ENCODE results near the gene HEATR5A. TPM values are rescaled to one million over a fixed set of nuclear protein-coding genes. Genes with fewer than 3 reads are reported as not detected.

HEATR5A gene
- total and polyA plus RNA-seq, 2 donors (not counting 1 experiment from before 2014, with no cell fraction given), result 45.4 to 59.8 TPM

- TF ChIP-seq CTCF (conservative IDR thresholded peaks at IDR 0.05 in 1 of 2, IDR thresholded peaks at IDR 0.05 in 1 of 2; ENCODE audit: low read depth in 1 of 2, low read length in 2 of 2) (no peak), EZH2 (IDR thresholded peaks at IDR 0.05; ENCODE audit: low read length, missing control alignments) (no peak)
- peak in 1 of 2 donors; percentile 31 for DNase-seq (ENCODE audit: low read depth in 2 of 2)
Observed at GRCh38 chr14:31269634-31270195, 150.6 kb downstream of the HEATR5A start.

DNA sequence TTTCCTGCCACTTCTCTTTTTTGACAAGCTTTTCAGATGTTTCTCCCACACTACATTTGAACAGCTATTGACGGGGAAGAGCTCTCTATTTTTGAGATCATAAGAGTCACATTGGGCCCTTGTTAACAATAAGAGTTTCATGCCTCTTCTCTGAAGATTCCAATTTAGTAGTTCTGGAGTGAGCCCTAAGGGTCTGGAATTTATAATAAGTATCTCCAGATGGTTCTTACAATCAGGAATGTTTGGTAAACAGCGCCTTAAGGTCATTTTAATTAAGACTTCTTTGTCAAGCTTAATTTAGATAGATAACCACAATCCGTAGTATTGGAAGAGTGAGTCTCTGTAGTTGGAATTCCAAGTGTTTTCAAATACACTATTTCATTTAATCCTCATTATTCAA lies 152.1 kb downstream of the HEATR5A start:
- H3K9me3 ChIP-seq (ENCODE audit: control insufficient read depth, insufficient read depth, low read depth, low read length), result no peaks in the 10 kb centered on the region
- no peak overlapping the region for H3K9ac ChIP-seq (ENCODE audit: insufficient read depth, low read length)
- no peak overlapping the region for H3K4me3 ChIP-seq (replicated peaks in 1 of 4; ENCODE audit: control extremely low read depth in 1 of 4, insufficient read depth in 1 of 4, low read depth in 3 of 4, low read length in 4 of 4)
- no peak overlapping the region for H2AFZ ChIP-seq (ENCODE audit: low read length)
- H3K4me2 ChIP-seq (ENCODE audit: extremely low read depth, insufficient read depth, low read length), result no peak overlapping the region
- peak overlapping the region; percentile 16 for H3K27ac ChIP-seq (ENCODE audit: insufficient read depth, low read length)
- H3K4me1 ChIP-seq (ENCODE audit: control insufficient read depth, extremely low read depth, insufficient read depth, low read length), result peaks cover 20% of the 10 kb centered on the region
- DNase-seq (ENCODE audit: low read depth in 2 of 2), result no peak
- H3K36me3 ChIP-seq (ENCODE audit: control insufficient read depth, insufficient read depth, low read length), result no peaks in the 10 kb centered on the region
- no peaks in the 10 kb centered on the region for H3K27me3 ChIP-seq (ENCODE audit: control insufficient read depth, insufficient read depth, low read length)
- no peaks in the 10 kb centered on the region for H4K20me1 ChIP-seq (ENCODE audit: control insufficient read depth, extremely low read depth, insufficient read depth, low read length)
- no peaks in the 10 kb centered on the region for H3K79me2 ChIP-seq (ENCODE audit: control insufficient read depth, insufficient read depth, low read length)
- TF ChIP-seq EZH2 (IDR thresholded peaks at IDR 0.05; ENCODE audit: low read length, missing control alignments), result no peak
- TF ChIP-seq CTCF (conservative IDR thresholded peaks at IDR 0.05 in 1 of 2, IDR thresholded peaks at IDR 0.05 in 1 of 2; ENCODE audit: low read depth in 1 of 2, low read length in 2 of 2), result no peak

More at GRCh38 chr14:31269634-31270195, 150.6 kb downstream of the HEATR5A start:
- no peaks in the 10 kb centered on the region for H4K20me1 ChIP-seq (ENCODE audit: control insufficient read depth, extremely low read depth, insufficient read depth, low read length)
- H3K9ac ChIP-seq (ENCODE audit: insufficient read depth, low read length), result no peak overlapping the region
- no peak overlapping the region for H3K4me3 ChIP-seq (replicated peaks in 1 of 4; ENCODE audit: control extremely low read depth in 1 of 4, insufficient read depth in 1 of 4, low read depth in 3 of 4, low read length in 4 of 4)
- H3K36me3 ChIP-seq (ENCODE audit: control insufficient read depth, insufficient read depth, low read length), result no peaks in the 10 kb centered on the region
- peaks cover 13% of the 10 kb centered on the region for H3K4me1 ChIP-seq (ENCODE audit: control insufficient read depth, extremely low read depth, insufficient read depth, low read length)
- peak overlapping the region; percentile 39 for H2AFZ ChIP-seq (ENCODE audit: low read length)
- H3K9me3 ChIP-seq (ENCODE audit: control insufficient read depth, insufficient read depth, low read depth, low read length), result no peaks in the 10 kb centered on the region
- no peaks in the 10 kb centered on the region for H3K79me2 ChIP-seq (ENCODE audit: control insufficient read depth, insufficient read depth, low read length)
- no peaks in the 10 kb centered on the region for H3K27me3 ChIP-seq (ENCODE audit: control insufficient read depth, insufficient read depth, low read length)
- H3K27ac ChIP-seq (ENCODE audit: insufficient read depth, low read length), result peak overlapping the region; percentile 63
- no peak overlapping the region for H3K4me2 ChIP-seq (ENCODE audit: extremely low read depth, insufficient read depth, low read length)

DNA sequence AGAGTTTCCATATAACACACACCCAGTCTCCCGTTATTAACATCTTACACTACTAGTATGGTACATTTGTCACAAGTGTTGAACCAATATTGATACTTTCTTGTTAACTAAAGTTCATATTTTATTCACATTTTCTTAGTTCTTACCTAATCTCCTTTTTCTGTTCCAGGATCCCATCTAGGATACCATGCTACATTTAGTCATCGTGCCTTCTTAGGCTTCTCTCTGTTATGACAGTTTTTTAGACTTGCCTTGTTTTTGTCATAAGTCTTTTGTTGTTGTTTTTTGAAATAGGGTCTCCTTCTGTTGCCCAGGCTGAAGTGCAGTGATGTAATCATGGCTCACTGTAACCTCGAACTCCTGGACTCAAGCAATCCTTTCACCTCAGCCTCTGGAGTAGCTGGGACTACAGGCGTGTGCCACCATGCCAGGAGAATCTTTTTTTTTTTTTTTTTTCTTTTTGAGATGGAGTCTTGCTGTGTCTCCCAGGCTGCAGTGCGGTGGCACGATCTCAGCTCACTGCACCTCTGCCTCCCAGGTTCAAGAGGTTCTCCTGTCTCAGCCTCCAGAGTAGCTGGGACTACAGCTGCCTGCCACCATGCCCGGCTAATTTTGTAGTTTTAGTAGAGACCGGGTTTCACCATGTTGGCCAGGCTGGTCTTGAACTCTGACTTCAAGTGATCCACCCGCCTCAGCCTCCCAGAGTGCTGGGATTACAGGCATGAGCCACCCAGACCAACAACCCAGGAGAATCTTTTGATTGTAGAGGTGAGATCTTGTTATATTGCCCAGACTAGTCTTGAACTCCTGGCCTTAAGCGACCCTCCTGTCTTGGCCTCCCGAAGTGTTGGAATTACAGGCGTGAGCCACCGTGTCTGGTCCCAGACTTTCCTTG lies 153.7 kb downstream of the HEATR5A start:
- peaks cover 28% of the 10 kb centered on the region for H3K4me1 ChIP-seq (ENCODE audit: control insufficient read depth, extremely low read depth, insufficient read depth, low read length)
- H3K9me3 ChIP-seq (ENCODE audit: control insufficient read depth, insufficient read depth, low read depth, low read length), result no peaks in the 10 kb centered on the region
- no peak for DNase-seq (ENCODE audit: low read depth in 2 of 2)
- no peak overlapping the region for H2AFZ ChIP-seq (ENCODE audit: low read length)
- H4K20me1 ChIP-seq (ENCODE audit: control insufficient read depth, extremely low read depth, insufficient read depth, low read length), result no peaks in the 10 kb centered on the region
- no peak for TF ChIP-seq EZH2 (IDR thresholded peaks at IDR 0.05; ENCODE audit: low read length, missing control alignments)
- TF ChIP-seq CTCF (conservative IDR thresholded peaks at IDR 0.05 in 1 of 2, IDR thresholded peaks at IDR 0.05 in 1 of 2; ENCODE audit: low read depth in 1 of 2, low read length in 2 of 2), result no peak
- no peak overlapping the region for H3K9ac ChIP-seq (ENCODE audit: insufficient read depth, low read length)
- no peaks in the 10 kb centered on the region for H3K27me3 ChIP-seq (ENCODE audit: control insufficient read depth, insufficient read depth, low read length)
- no peaks in the 10 kb centered on the region for H3K79me2 ChIP-seq (ENCODE audit: control insufficient read depth, insufficient read depth, low read length)
- no peak overlapping the region for H3K27ac ChIP-seq (ENCODE audit: insufficient read depth, low read length)
- H3K36me3 ChIP-seq (ENCODE audit: control insufficient read depth, insufficient read depth, low read length), result no peaks in the 10 kb centered on the region
- no peak overlapping the region for H3K4me3 ChIP-seq (replicated peaks in 1 of 4; ENCODE audit: control extremely low read depth in 1 of 4, insufficient read depth in 1 of 4, low read depth in 3 of 4, low read length in 4 of 4)
- H3K4me2 ChIP-seq (ENCODE audit: extremely low read depth, insufficient read depth, low read length), result no peak overlapping the region

All from fibroblast of lung (primary cell).